Activated CD4-positive, CD25-positive, alpha-beta regulatory T cell treated with anti-CD3 and anti-CD28 coated beads, Interleukin-2, amount 50 U/mL, for 16 hours (primary cell): ENCODE measurements around the gene TNP1.

Experiments used
- DNase-seq: peaks from one replicate; pipeline ENCODE4 v3.0.0-alpha.2; 2020; ENCODE audit warnings: low read depth, low spot score

Gene TNP1

GRCh38 chr2:216842636-216843035, 17.2 kb downstream of the TNP1 start:
- DNase-seq = no peak

GRCh38 chr2:216839688-216840087, 20.2 kb downstream of the TNP1 start:
- DNase-seq = no peak

DNA sequence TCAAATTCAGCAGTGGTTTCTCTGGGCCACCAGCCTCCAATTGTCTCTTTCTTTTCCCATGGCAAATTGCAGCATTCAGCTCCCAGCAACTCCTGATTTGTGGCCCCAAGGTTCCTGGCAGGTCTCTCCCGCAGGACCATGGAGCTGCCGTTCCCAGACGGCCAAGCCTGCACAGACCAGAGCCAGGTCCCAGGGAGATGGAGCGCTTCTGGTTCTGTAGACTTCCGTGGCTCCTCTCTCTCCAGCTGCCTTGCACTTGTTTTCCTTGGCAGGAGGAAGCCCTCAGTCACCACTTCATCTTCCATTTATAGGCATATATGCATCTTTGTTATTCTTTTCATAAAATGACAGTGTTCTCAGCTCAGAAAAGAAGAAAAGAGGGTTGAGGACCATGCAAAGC, 21.7 kb downstream of the TNP1 start:
- no peak for DNase-seq

DNA sequence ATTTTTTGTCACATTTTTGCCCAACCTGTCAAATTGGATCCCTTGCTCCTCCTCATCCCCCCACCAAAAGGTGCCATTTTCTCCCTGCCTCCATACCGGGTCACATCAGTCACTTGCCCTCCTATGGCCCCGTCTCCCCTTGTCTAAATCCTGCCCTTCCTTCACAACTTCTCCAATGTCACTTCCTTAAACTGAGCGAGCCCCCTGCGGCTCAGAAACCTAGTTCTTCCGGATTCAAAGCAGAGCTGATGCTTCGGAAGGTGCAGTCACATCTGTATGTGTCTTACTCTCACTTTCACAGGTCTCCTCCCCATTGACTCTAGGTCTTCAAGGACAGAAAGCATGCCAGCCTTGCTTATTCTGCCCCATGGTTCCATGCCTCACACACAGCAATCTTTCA, 22.1 kb downstream of the TNP1 start:
- no peak for DNase-seq

GRCh38 chr2:216833061-216833460, 26.8 kb downstream of the TNP1 start:
- DNase-seq = no peak

GRCh38 chr2:216830346-216830745, 29.5 kb downstream of the TNP1 start:
- DNase-seq = no peak

DNA sequence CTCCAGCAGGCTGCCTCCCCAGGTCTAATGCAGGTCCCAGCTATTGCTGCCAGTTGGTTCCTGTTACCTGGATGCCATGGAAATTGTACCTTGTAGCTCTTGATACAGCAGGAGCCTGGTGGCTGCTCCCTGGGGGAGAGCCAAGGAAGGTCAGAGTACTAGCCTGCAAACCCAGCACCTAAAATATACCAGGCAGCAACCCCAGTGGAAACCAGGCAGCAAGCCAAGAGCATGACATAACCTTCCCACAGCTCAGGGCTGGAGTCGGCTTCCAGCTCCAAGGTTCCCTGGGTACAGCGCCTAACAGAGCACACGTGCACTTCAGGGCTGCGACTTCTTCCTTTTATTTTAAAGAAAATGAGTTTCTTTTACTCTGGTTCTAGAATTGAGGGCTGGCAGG, 30.3 kb downstream of the TNP1 start:
- no peak for DNase-seq

- no peak for DNase-seq
Observed at GRCh38 chr2:216827073-216827720, 32.7 kb downstream of the TNP1 start.

- no peak for DNase-seq
Observed at GRCh38 chr2:216822470-216822869, 37.4 kb downstream of the TNP1 start.

DNA sequence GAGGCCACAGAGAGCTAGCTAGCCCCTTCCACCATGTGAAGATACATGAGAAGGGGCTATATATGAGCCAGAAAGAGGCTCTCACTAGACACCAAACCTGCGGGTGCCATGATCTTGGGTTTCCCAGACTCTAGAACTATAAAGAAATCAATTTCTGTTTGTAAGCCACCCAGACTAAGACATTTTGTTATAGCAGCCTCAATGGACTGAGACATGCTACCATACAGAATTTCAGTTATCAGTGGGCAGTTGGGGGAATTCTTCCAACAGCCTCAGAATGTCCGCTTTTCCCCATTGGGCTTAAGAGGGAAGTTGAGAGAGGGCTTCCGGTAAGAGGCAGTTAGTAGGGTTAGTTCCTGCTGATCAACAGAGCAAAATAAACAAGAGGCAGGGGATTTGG, 39.2 kb downstream of the TNP1 start:
- DNase-seq = no peak

DNA sequence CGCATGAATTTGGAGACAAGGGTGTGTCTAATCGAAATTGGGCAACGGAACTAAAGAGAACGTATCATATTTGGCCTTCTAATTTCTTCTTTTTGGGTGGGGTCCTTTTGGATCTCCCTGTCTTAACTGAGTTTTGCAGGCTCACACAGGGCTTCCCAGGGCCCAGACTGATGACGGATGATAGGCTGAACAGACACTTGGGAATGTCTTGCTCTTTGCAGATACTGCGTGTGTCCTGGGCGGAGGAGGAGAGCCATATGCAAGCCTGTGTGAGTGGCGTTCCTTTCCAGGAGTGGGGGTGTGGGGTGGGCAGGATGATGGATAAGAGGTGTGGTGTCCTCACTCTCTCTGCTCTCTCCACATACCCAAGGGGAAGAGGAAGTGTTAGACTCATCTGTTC, 40.1 kb downstream of the TNP1 start:
- no peak for DNase-seq

DNA sequence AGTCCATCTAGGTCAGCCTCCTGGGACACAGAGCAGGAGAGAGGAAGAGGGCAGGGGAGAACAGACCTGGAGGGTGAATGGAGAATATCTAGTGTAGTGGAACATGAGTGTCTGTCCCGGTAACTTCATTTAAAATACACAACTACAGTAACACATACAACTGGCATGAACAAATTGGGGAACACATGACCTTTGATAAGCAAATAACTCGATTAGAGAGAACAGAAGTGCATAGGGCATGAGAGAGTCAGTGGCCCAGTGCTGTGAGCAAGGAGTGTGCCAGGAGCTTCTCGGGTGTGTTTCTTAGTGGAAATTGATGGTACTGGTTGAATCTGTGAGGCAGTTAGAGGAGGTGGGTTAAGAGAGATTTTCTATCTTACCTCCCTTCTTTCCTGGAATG, 40.8 kb downstream of the TNP1 start:
- no peak for DNase-seq

DNA sequence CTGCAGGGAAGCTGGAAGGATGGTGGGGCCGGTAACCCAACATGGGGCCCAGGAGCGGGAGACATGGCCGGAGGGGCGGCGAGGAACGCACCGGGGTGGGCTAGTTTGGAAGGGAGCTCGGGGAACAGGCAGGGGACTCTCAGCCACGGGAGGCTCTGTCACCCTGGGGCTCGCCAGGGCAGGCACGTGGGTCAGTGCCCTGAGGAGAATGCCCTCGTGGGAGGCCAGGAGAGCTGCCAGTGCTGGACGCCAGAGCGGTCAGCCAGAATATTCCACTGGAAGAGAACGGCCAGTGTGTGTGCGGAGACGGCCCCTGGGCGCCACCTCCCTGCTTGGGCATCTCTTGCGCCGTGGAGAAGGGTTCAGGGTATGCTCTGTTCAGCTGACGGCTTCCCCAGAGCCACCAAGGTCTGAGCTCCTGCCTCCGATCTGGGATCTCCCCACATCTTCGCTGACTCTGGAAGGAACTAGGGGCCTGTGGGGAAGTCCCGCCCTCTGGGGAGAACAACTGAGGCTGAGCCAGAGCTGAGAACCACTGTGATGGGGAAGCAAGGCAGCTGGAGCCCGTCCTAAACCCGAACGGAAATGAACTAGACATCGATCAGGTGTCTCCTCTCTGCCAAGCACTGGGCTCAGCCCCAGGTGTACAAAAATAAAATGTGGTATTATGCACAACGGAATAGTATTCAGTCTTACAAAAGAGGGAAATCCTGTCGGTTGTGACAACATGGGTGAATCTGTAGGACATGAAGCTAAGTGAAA, 49.3 kb downstream of the TNP1 start:
- no peak for DNase-seq
